Measurements from ENCODE around the gene SLC12A8.

DNA sequence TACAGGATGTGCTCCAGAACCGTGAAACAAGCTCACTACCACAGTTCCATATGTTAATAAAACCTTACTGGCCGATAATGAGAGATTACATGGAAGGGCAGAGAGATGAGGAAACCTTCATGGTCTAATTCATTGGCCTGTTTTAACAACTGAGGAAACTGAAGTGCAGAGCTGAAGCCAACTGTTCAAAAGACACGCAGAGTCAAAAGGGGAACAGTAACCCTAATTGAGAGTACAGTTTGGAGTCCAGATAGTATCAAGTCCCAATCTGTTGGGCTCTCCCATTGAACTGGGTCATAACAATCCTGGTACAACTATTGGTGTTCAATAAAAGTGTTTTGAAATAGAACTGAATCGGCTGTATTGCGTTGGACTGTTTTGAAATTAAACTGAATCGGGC lies 69.6 kb downstream of the SLC12A8 start:
- TF ChIP-seq, protein P1, sequence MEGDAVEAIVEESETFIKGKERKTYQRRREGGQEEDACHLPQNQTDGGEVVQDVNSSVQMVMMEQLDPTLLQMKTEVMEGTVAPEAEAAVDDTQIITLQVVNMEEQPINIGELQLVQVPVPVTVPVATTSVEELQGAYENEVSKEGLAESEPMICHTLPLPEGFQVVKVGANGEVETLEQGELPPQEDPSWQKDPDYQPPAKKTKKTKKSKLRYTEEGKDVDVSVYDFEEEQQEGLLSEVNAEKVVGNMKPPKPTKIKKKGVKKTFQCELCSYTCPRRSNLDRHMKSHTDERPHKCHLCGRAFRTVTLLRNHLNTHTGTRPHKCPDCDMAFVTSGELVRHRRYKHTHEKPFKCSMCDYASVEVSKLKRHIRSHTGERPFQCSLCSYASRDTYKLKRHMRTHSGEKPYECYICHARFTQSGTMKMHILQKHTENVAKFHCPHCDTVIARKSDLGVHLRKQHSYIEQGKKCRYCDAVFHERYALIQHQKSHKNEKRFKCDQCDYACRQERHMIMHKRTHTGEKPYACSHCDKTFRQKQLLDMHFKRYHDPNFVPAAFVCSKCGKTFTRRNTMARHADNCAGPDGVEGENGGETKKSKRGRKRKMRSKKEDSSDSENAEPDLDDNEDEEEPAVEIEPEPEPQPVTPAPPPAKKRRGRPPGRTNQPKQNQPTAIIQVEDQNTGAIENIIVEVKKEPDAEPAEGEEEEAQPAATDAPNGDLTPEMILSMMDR (conservative IDR thresholded peaks at IDR 0.05 in 1 of 2, IDR thresholded peaks at IDR 0.05 in 1 of 2; ENCODE audit: low read depth in 1 of 2, low read length in 2 of 2), result no peak
- TF ChIP-seq EZH2 (IDR thresholded peaks at IDR 0.05; ENCODE audit: low read length, missing control alignments), result no peak
